CD4-positive, alpha-beta T cell (primary cell): Measurements from ENCODE around the gene PITPNC1. TPM values are rescaled to one million over a fixed set of nuclear protein-coding genes. Genes with fewer than 3 reads are reported as not detected.
"Not testable (repeated sequence)": the region's sequence is repeated elsewhere in the genome, so short reads cannot be mapped to it uniquely, and the experiment has no call there.

Source experiments
- ATAC-seq: fragments of 200-7000 bp; cut with Tn5 transposase; one replicate; pipeline ENCODE4 v1.10.0; 2022; ENCODE audit warnings: mild to moderate bottlenecking; ENCODE audit not compliant: poor library complexity
- CTCF ChIA-PET: fragments of 350-600 bp; sonication (Branson Sonifier 250); formaldehyde crosslinking; loops from one replicate; lab custom pipeline; 2021; ENCODE audit warnings: antibody characterized with exemption, inconsistent platforms; lab: Charles Lee
- POLR2A ChIA-PET: fragments of 350-600 bp; sonication (Branson Sonifier 250); formaldehyde crosslinking; loops from one replicate; lab custom pipeline; 2021; ENCODE audit warnings: antibody characterized with exemption, inconsistent platforms; lab: Charles Lee
- DNase-seq, 14 experiments: peaks; one replicate each; pipeline ENCODE4 v3.0.0-alpha.2; 2013 to 2020; ENCODE audit warnings: mixed read lengths in 2 of 14
- H3K27ac ChIP-seq, 2 donors: one replicate each; pipeline versions ENCODE4 v1.5.1 to v1.7.0; 2013; ENCODE audit warnings: low read length in 2 of 2, low read depth in 1 of 2, mild to moderate bottlenecking in 1 of 2
- H3K27me3 ChIP-seq, 2 experiments: 1 replicate in 1 of 2; 2 replicates in 1 of 2; pipeline versions ENCODE4 v1.6.1 to v1.7.0; 2013; ENCODE audit warnings: low read length in 2 of 2, control low read depth in 1 of 2, mild to moderate bottlenecking in 1 of 2, moderate library complexity in 1 of 2; ENCODE audit not compliant: insufficient read depth in 2 of 2, control insufficient read depth in 1 of 2
- H3K36me3 ChIP-seq: one replicate; pipeline ENCODE4 v1.6.1; 2013; ENCODE audit warnings: low read length, control low read depth; ENCODE audit not compliant: insufficient read depth
- H3K4me1 ChIP-seq: one replicate; pipeline ENCODE4 v1.6.1; 2013; ENCODE audit warnings: low read length, control low read depth; ENCODE audit not compliant: insufficient read depth
- H3K4me3 ChIP-seq: one replicate; pipeline ENCODE4 v1.5.1; 2013; ENCODE audit warnings: mild to moderate bottlenecking, low read length, moderate library complexity
- H3K9me3 ChIP-seq, 2 experiments: 1 replicate in 1 of 2; 2 replicates in 1 of 2; pipeline versions ENCODE4 v1.6.1 to v1.7.0; 2013; ENCODE audit warnings: low read length in 2 of 2, mild to moderate bottlenecking in 2 of 2, control low read depth in 1 of 2, moderate library complexity in 1 of 2; ENCODE audit not compliant: control insufficient read depth in 1 of 2, insufficient read depth in 1 of 2
- H3K27ac Mint-ChIP-seq: one replicate; pipeline ENCODE4 v1.8.0; 2020; ENCODE audit warnings: mixed read lengths
- H3K27me3 Mint-ChIP-seq: one replicate; pipeline ENCODE4 v1.8.0; 2021; ENCODE audit warnings: mixed read lengths
- H3K36me3 Mint-ChIP-seq: one replicate; pipeline ENCODE4 v1.8.0; 2021; ENCODE audit warnings: low read depth, mixed read lengths
- H3K4me1 Mint-ChIP-seq: one replicate; pipeline ENCODE4 v1.8.0; 2021; ENCODE audit warnings: low read depth, mixed read lengths
- H3K4me3 Mint-ChIP-seq: one replicate; pipeline ENCODE4 v1.8.0; 2020; ENCODE audit warnings: mild to moderate bottlenecking, mixed read lengths
- H3K9me3 Mint-ChIP-seq: one replicate; pipeline ENCODE4 v1.8.0; 2020; ENCODE audit warnings: mixed read lengths
- intact Hi-C, 2 experiments: fragments of 100-400 bp; cut with DNase I in 1 of 2; cut with micrococcal nuclease in 1 of 2; formaldehyde crosslinking; loops; one replicate each; pipeline versions ENCODE4 v1.15.1 to v1.9.0; 2023 to 2025; cut with DNase I, micrococcal nuclease
- total RNA-seq, 174 experiments: library from RNA in 2 of 174; stranded (reverse) in 2 of 174; gene quantifications; one replicate each; pipeline ENCODE4 v1.2.3 and lab custom pipeline; 2021 to 2026
- TF ChIP-seq, protein P1 (sequence below): fragments of 200-600 bp; IDR thresholded peaks from one replicate; pipeline ENCODE4 v1.8.0; 2022; ENCODE audit warnings: antibody characterized with exemption, mild to moderate bottlenecking

The PITPNC1 gene
- total RNA-seq, 2 experiments from 2014 or later, result 80.2 to 83.4 TPM

DNA sequence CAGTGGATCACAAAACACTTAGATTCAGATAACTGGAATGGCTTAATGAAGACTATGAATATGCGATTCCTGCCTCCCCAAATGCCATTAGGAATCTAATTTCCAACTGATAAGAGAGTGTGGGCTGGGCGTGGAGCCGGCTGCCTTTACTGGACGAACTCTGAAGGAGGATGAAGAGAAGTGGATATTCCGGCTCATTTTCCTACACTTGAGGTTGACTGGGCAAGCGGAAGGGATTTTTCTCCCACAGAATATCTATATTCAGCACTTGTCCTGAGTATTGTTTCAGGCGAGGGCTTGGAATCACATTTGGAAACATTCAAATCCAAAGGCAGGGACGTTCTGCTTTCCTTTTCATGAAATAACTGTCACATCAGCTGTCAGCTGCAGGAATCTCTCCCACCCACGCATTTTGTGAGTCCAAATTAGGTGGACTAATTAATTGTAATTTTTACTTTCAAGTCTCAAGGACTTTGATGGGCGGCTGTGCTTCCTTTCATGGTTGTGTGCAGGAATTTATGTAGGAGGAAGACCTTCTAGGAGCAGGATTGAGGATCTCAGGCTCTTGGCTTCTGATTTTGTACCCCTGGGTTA lies 138.5 kb downstream of the PITPNC1 start:
- no peaks in the 10 kb centered on the region for H3K36me3 Mint-ChIP-seq
- peak overlapping the region; percentile 47 for H3K27ac Mint-ChIP-seq
- ChIA-PET CTCF (no interaction called here), POLR2A (no interaction called here)
- H3K4me3 ChIP-seq, result no peak overlapping the region
- H3K4me1 ChIP-seq, result peaks cover 25% of the 10 kb centered on the region
- no peak overlapping the region for H3K27ac ChIP-seq
- peaks cover 73% of the 10 kb centered on the region for H3K4me1 Mint-ChIP-seq
- intact Hi-C loops, result no loop called here
- peaks cover 4% of the 10 kb centered on the region for H3K9me3 Mint-ChIP-seq
- ATAC-seq, result no peak
- H3K9me3 ChIP-seq, result no peaks in the 10 kb centered on the region
- DNase-seq, result no peak
- TF ChIP-seq, protein P1, sequence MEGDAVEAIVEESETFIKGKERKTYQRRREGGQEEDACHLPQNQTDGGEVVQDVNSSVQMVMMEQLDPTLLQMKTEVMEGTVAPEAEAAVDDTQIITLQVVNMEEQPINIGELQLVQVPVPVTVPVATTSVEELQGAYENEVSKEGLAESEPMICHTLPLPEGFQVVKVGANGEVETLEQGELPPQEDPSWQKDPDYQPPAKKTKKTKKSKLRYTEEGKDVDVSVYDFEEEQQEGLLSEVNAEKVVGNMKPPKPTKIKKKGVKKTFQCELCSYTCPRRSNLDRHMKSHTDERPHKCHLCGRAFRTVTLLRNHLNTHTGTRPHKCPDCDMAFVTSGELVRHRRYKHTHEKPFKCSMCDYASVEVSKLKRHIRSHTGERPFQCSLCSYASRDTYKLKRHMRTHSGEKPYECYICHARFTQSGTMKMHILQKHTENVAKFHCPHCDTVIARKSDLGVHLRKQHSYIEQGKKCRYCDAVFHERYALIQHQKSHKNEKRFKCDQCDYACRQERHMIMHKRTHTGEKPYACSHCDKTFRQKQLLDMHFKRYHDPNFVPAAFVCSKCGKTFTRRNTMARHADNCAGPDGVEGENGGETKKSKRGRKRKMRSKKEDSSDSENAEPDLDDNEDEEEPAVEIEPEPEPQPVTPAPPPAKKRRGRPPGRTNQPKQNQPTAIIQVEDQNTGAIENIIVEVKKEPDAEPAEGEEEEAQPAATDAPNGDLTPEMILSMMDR, result no peak
- H3K4me3 Mint-ChIP-seq, result no peak overlapping the region
- no peaks in the 10 kb centered on the region for H3K27me3 Mint-ChIP-seq
- no peaks in the 10 kb centered on the region for H3K27me3 ChIP-seq
- no peaks in the 10 kb centered on the region for H3K36me3 ChIP-seq

DNA sequence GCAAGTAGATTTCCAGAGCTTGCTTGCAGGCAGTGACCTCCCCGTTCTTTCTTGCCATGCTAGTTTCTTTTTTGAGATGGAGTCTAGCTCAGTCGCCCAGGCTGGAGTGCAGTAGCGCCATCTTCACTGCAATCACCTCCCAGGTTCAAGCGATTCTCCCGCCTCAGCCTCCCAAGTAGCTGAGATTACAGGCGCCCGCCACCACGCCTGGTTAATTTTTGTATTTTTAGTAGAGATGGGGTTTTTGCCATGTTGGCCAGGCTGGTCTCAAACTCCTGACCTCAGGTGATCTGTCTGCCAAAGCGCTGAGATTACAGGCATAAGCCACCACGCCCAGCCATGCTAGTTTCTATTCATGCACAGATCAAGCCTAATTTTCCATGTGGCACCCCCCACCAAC lies 139.5 kb downstream of the PITPNC1 start:
- H3K9me3 Mint-ChIP-seq, ATAC-seq, H3K4me3 Mint-ChIP-seq, H3K9me3 ChIP-seq, H3K27ac ChIP-seq, POLR2A ChIA-PET, H3K36me3 ChIP-seq, H3K36me3 Mint-ChIP-seq, CTCF ChIA-PET, H3K4me3 ChIP-seq, intact Hi-C loops, DNase-seq, H3K27me3 Mint-ChIP-seq, H3K27me3 ChIP-seq: not testable (repeated sequence)
- peaks cover 25% of the 10 kb centered on the region for H3K4me1 ChIP-seq
- Mint-ChIP-seq H3K27ac (peak overlapping the region; percentile 27), H3K4me1 (peaks cover 75% of the 10 kb centered on the region)

DNA sequence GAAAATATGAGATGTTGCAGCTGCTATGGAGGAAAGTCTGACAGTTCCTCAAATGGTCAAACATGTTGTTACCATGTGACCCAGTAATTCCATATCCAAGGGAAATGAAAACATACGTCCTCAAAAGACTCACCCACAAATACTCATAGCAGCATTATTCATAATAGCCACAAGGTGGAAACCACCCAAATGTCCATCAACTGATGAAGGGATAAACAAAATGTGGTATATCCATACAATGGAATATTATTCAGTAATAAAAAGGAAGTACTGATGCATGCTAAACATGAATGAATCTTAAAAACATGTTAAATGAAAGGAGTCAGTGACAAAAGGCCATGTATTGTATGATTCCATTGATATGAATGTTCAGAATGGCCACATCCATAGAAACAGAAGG lies 140.2 kb downstream of the PITPNC1 start:
- Histone ChIP-seq H3K4me3 (no peak overlapping the region), H3K27me3 (no peaks in the 10 kb centered on the region), H3K9me3 (no peaks in the 10 kb centered on the region), H3K36me3 (no peaks in the 10 kb centered on the region), H3K27ac (no peak overlapping the region), H3K4me1 (peaks cover 25% of the 10 kb centered on the region)
- Mint-ChIP-seq H3K27me3 (no peaks in the 10 kb centered on the region), H3K4me1 (peaks cover 78% of the 10 kb centered on the region), H3K36me3 (no peaks in the 10 kb centered on the region), H3K4me3 (no peak overlapping the region), H3K9me3 (peaks cover 4% of the 10 kb centered on the region), H3K27ac (peak overlapping the region; percentile 18)
- ATAC-seq (no peak), DNase-seq (no peak)
- ChIA-PET CTCF (no interaction called here), POLR2A (no interaction called here)
- intact Hi-C loops, result no loop called here
- TF ChIP-seq, protein P1, result no peak

DNA sequence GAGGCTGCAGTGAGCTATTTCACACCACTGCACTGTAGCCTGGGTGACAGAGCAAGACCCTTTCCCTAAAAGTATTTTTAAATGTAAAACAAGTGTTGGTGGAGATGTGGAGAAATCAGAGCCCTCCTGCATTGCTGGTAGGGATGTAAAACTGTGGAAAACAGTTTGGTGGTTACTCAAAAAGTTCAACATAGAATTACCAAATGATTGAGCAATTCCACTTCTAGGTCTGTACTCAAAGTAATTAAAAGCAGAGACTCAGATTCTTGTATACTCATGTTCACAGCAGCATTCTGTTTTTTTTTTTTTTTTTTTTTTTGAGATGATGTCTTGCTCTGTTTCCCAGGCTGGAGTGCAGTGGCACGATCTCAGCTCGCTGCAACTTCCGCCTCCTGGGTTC lies 141.8 kb downstream of the PITPNC1 start:
- Histone ChIP-seq H3K4me1 (peaks cover 25% of the 10 kb centered on the region), H3K9me3 (no peaks in the 10 kb centered on the region), H3K4me3 (no peak overlapping the region), H3K27me3 (no peaks in the 10 kb centered on the region), H3K27ac (no peak overlapping the region), H3K36me3 (peaks cover 3% of the 10 kb centered on the region)
- Mint-ChIP-seq H3K4me3 (no peak overlapping the region), H3K27me3 (no peaks in the 10 kb centered on the region), H3K36me3 (peaks cover 5% of the 10 kb centered on the region), H3K9me3 (peaks cover 4% of the 10 kb centered on the region), H3K4me1 (peaks cover 81% of the 10 kb centered on the region), H3K27ac (peak overlapping the region; percentile 75)
- DNase-seq (no peak), ATAC-seq (no peak)
- CTCF ChIA-PET, result no interaction called here
- TF ChIP-seq, protein P1, result no peak
- POLR2A ChIA-PET, result no interaction called here
- intact Hi-C loops, result no loop called here
